ENCODE measurements around the gene UCP2. TPM values are rescaled to one million over a fixed set of nuclear protein-coding genes. Genes with fewer than 3 reads are reported as not detected.
A peak's percentile ranks its signal among the peaks of the same experiment; 100 is the strongest.

UCP2 gene
- total RNA-seq, 1 donor from 2014 or later, result 23.4 TPM

GRCh38 chr11:73974604-73975478, 7.8 kb downstream of the UCP2 start:
- Histone ChIP-seq H3K4me3 (no peak overlapping the region), H3K27me3 (ENCODE audit: low read depth) (no peaks in the 10 kb centered on the region), H3K4me1 (peaks cover 17% of the 10 kb centered on the region), H3K27ac (replicated peaks) (peak overlapping the region; percentile 54), H3K9me3 (replicated peaks) (no peaks in the 10 kb centered on the region), H3K36me3 (peaks cover 29% of the 10 kb centered on the region)
- DNase-seq, result no peak
- intact Hi-C loops (cut with micrococcal nuclease), result no loop called here
- TF ChIP-seq CTCF (IDR thresholded peaks at IDR 0.05; ENCODE audit: borderline replicate concordance), result no peak

DNA sequence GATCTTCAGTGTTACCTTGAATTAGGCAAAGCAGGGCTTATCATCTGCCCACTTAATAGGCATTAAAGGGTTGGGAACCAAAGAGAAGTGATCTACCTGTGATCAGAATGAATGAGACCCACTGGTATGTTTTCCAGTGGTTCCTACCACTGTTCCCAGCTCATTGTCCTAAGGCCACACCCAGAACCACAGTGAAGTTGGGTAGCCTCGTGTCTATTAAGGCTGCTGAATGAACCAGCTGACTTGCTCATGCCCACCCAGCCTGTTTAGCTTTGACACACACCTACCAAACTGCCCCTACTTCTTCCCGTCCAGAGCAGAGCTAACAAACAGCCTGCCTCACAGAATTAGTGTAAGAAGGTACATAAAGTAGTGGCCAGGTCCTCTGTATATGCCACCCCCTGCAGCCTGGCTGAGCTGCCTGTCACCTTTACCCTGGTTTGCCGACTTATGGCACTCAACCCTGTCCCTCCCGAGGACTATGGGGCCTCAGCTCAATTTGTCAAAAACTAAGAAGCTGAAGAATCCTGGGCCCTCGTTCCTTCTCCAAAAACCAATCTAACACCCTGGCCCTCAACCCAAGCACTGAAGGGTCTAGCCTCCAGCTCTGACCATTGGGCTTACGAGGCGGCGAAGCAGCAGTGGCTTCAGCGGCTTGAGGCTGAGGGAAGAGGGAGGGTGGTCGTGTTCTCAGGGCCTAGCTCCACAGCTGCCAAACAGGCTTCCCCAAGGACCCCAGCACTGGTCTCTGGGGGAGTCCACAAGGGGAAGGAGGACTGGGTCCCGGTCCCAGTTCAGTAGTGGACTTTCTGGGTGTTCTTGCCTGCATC, 9.8 kb downstream of the UCP2 start:
- no peak overlapping the region for H3K4me3 ChIP-seq
- H3K27me3 ChIP-seq (ENCODE audit: low read depth), result no peaks in the 10 kb centered on the region
- TF ChIP-seq CTCF (IDR thresholded peaks at IDR 0.05; ENCODE audit: borderline replicate concordance), result no peak
- peaks cover 26% of the 10 kb centered on the region for H3K36me3 ChIP-seq
- DNase-seq, result no peak
- no peaks in the 10 kb centered on the region for H3K9me3 ChIP-seq (replicated peaks)
- H3K4me1 ChIP-seq, result peaks cover 17% of the 10 kb centered on the region
- peak overlapping the region; percentile 54 for H3K27ac ChIP-seq (replicated peaks)
- intact Hi-C loops (cut with micrococcal nuclease), result no loop called here

- no peak overlapping the region for H3K4me3 ChIP-seq
- no peak for DNase-seq
- H3K27me3 ChIP-seq (ENCODE audit: low read depth), result no peaks in the 10 kb centered on the region
- peaks cover 17% of the 10 kb centered on the region for H3K4me1 ChIP-seq
- no peak for TF ChIP-seq CTCF (IDR thresholded peaks at IDR 0.05; ENCODE audit: borderline replicate concordance)
- no peak overlapping the region for H3K27ac ChIP-seq (replicated peaks)
- intact Hi-C loops (cut with micrococcal nuclease), result no loop called here
- H3K36me3 ChIP-seq, result peaks cover 20% of the 10 kb centered on the region
- no peaks in the 10 kb centered on the region for H3K9me3 ChIP-seq (replicated peaks)
Observed at GRCh38 chr11:73972187-73972586, 10.5 kb downstream of the UCP2 start.

- intact Hi-C loops (cut with micrococcal nuclease), result no loop called here
- DNase-seq, result no peak
- H3K27me3 ChIP-seq (ENCODE audit: low read depth), result no peaks in the 10 kb centered on the region
Observed at GRCh38 chr11:73971175-73971719, 11.4 kb downstream of the UCP2 start.

More at GRCh38 chr11:73971175-73971719, 11.4 kb downstream of the UCP2 start:
- H3K4me3 ChIP-seq, result no peak overlapping the region
- H3K36me3 ChIP-seq, result peaks cover 11% of the 10 kb centered on the region
- no peak for TF ChIP-seq CTCF (IDR thresholded peaks at IDR 0.05; ENCODE audit: borderline replicate concordance)
- no peaks in the 10 kb centered on the region for H3K9me3 ChIP-seq (replicated peaks)
- no peak overlapping the region for H3K27ac ChIP-seq (replicated peaks)
- H3K4me1 ChIP-seq, result peaks cover 17% of the 10 kb centered on the region
